HG02678 (cell line): ENCODE results near the gene ZNF358.

ENCODE experiments used
- ATAC-seq: cut with Tn5 transposase; IDR thresholded peaks from one replicate; pipeline ENCODE4 v1.9.1; 2021; ENCODE audit warnings: mild to moderate bottlenecking, moderate library complexity; ENCODE audit not compliant: unreplicated experiment

Gene ZNF358

DNA sequence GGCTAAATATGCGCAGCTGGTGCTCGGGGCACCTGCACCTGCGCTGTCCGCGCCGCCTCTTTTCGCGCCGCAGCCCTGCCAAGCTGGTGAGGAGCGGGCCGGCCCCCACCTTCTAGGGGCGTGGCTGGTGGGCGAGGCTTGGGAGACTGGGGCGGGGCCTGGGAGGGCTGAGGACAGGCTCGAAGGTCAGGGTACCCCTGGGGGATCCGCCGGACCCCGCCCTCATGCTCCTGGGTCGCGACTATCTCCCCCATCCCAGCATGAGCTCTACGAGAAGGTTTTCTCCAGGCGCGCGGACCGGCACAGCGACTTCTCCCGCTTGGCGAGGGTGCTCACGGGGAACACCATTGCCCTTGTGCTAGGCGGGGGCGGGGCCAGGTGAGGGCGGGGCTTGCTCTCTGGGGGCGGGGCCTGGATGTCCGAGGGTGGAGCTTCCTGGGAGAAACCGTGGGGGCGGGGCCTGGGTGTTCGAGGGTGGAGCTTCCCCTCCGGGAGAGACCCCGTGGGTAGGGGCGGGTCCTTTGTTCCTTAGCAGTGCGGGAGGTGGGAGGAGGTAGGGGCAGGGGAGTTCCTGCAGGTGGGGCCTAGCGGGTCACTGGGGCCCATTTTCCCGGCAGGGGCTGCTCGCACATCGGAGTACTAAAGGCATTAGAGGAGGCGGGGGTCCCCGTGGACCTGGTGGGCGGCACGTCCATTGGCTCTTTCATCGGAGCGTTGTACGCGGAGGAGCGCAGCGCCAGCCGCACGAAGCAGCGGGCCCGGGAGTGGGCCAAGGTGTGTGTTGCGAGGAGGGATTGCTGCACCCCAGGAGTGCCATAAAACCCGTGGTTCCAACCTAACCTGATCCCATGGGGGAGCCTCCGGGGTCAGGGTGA lies 39.3 kb downstream of the ZNF358 start:
- no peak for ATAC-seq

- no peak for ATAC-seq
Observed at GRCh38 chr19:7556696-7557315, 40.9 kb downstream of the ZNF358 start.

- ATAC-seq: no peak
Observed at GRCh38 chr19:7558667-7559066, 42.8 kb downstream of the ZNF358 start.

DNA sequence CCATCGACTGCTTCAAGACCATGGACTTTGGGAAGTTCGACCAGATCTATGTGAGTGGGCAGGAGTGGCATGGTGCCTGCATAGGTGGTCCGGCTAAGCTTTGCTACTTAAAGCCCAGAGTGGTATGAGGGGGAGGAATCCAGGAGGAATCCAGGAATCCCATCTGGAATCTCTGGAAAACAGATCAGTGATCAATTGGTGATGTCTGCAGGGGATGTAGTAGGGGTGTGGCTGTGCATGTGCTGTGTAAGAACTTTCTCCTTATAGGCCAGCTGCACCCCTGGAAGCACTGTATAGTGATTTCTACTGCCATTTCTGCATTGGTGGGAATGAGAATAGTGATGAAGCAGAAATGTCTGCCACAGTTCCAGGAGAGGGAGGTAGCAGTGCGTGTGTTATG lies 43.2 kb downstream of the ZNF358 start:
- no peak for ATAC-seq

GRCh38 chr19:7560255-7560654 lies 44.4 kb downstream of the ZNF358 start:
- no peak for ATAC-seq

DNA sequence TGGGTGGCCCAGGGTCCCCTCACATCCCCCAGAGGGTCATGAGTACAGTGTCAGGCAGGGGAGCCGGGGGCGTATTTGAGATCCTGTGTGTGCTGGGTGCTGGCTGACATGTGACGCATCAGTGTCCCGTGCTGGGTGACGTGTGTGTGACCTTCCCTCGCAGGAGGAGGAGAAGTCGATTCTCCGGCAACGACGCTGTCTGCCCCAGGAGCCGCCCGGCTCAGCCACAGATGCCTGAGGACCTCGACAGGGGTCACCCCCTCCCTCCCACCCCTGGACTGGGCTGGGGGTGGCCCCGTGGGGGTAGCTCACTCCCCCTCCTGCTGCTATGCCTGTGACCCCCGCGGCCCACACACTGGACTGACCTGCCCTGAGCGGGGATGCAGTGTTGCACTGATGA lies 45.4 kb downstream of the ZNF358 start:
- ATAC-seq: no peak

GRCh38 chr19:7562646-7563393 lies 46.9 kb downstream of the ZNF358 start:
- ATAC-seq: no peak

DNA sequence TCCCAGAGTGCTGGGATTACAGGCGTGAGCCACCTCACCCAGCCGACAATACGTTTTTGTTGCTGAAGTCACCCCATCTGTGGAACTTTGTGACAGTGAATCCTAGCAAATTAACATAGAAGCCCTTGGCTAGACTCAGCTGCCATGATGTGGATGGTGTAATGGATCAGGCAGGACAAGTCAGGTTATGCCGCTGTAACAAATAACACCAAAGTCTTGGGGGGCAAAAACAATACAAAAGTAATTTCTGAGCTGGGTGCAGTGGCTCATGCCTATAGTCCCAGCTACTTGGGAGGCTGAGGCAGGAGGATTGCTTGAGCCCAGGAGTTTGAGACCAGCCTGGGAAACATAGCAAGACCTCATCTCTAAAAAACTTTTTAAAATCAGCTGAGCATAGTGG lies 49.0 kb downstream of the ZNF358 start:
- ATAC-seq: no peak

GRCh38 chr19:7565332-7565731 lies 49.4 kb downstream of the ZNF358 start:
- ATAC-seq: no peak
